Endometrial microvascular endothelial cells (primary cell): ENCODE measurements around the gene SH3BGRL3. TPM values are rescaled to one million over a fixed set of nuclear protein-coding genes. Genes with fewer than 3 reads are reported as not detected.
"Not testable (repeated sequence)": the region's sequence is repeated elsewhere in the genome, so short reads cannot be mapped to it uniquely, and the experiment has no call there.

Experiments
- in situ Hi-C: cut with HindIII; loops from 2 replicates; pipeline ENCODE4 v1.10.0; 2017; ENCODE audit warnings: low sequenced_read_pairs, low pct_unique_long_range_greater_than_20kb; ENCODE audit errors: inconsistent ontology term
- total RNA-seq: library from RNA; depleted of rRNA; stranded (reverse); fragments of >200 nt; gene quantifications from one replicate; pipeline ENCODE4 v1.2.3, GENCODE V29; 2015; ENCODE audit errors: inconsistent ontology term

Gene SH3BGRL3
- 165 TPM for total RNA-seq

DNA sequence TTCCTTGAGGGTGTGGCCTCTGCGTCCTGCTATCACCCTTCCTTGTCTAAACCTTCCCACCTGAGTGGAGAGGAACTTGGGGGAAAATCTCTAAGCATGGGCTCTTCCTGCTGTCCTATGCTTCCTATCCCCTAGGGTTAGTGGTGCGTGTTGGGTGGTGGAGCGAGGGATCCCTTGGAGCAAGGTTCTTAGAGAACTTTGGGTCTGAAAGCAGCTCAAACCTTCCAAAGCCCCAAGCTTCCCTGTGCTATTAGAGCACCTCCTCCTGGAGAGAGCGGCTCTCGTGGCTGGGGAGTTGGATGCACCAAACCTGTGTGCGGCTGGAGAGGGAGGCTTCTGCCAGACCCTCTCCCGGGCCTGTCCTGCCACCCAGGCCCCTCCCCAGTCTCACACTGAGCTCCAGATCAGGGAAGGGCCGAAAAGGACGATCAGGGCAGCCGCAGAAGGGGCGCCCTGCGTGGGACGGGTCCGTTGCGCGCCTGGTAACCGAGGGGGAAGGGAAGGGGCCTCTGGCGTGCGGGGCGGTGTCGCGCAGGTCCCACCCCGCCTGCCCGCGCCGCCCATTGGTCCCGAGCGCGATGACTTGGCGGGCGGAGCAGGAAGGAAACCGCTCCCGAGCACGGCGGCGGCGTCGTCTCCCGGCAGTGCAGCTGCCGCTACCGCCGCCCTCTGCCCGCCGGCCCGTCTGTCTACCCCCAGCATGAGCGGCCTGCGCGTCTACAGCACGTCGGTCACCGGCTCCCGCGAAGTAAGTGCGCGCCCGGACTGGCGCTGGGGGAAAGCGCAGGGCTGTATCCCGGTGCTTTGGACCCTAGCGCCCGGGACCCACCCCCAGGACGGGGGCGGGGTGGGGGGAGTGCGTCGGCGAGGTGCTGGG lies at the start of gene SH3BGRL3:
SH3BGRL3 (plus strand) TSS at position 631 of the 877 bp plus-strand sequence; CDS start at position 701, 70 bp downstream.
- in situ Hi-C loops = no loop called here

GRCh38 chr1:26230682-26231081 lies 49.2 kb upstream of the SH3BGRL3 start:
- in situ Hi-C loops = not testable (repeated sequence)

DNA sequence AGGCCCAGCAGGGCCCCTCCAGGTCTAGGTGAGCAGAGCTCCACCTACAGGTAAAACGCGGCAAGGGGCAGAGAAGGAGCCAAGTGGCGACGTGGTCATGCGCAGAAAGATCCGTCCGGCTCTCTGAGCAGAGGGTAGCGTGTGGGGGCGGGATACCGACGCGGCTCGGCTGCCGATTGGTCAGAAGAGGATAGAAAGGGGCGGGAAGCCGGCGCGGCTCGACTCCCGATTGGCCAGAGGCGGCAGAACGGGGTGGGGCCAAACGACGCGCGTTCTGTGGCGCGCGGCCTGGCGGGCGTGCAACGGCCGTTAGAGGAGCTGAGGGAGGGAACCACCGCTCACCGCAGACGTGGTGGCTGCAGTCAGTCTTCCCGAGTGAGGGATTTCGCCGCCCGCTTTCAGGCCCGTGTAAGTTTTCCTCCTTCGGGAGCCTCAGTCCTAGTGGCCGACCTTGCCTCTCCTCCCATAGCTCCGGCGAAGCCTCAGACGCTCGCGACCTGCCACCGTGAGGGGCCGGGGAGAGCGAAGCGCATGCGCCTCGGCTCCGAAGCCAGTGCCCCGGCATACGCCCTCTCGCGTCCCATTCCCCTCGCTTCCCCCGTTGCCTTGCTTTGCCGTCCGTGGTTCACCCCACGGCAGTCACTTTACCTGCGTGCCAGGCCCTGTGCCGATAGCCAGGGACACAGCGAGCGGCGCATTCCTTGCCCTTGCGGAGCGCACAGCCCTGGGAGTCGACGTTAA lies 45.8 kb upstream of the SH3BGRL3 start, which contains the start of gene CEP85:
CEP85 (plus strand) TSS at position 298 of the 741 bp plus-strand sequence. CDS start 5,584 bp downstream, outside the sequence.
- in situ Hi-C loops = no loop called here

GRCh38 chr1:26234644-26235370 lies 45.1 kb upstream of the SH3BGRL3 start:
- in situ Hi-C loops = no loop called here

- in situ Hi-C loops = no loop called here
Measured at GRCh38 chr1:26237230-26237966, 42.5 kb upstream of the SH3BGRL3 start.

- in situ Hi-C loops = no loop called here
Measured at GRCh38 chr1:26239936-26240335, 40.0 kb upstream of the SH3BGRL3 start.

DNA sequence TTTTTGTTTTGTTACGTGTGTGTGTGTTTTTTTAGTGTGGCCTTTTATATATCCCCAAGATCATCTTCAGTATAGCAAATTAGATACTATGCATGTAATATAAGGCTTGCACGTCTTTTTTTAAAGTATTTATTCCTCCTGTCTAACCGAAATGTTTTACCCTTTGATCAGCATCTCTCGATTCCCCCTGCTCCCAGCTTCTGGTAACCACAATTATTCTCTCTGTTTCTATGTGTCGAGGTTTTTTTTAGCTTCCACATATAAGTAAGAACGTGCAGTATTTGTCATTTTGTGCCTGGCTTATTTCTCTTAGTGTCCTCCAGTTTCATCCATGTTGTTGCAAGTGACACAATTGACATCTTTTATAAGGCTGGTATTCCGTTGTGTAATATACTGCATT lies 27.2 kb upstream of the SH3BGRL3 start:
- in situ Hi-C loops = no loop called here

DNA sequence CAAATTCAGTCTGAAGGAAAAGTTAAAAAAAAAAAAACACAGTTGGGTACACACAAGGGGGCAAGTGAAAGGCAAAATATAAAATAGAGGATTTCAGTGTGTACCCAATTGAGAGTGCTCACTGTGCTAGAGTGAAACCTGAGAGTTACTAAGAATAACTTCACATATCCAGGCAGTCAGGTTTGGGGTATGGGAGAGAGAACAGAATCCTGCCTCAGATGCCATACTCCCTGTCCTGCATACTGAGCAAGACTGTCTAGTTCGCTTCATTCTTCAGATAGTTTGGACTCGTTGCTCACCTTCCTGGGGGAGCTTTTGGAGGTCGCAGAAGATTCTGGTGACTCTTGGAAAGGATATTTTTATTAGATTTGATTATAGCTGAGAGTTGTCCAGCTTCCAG lies 25.5 kb upstream of the SH3BGRL3 start:
- in situ Hi-C loops = no loop called here

DNA sequence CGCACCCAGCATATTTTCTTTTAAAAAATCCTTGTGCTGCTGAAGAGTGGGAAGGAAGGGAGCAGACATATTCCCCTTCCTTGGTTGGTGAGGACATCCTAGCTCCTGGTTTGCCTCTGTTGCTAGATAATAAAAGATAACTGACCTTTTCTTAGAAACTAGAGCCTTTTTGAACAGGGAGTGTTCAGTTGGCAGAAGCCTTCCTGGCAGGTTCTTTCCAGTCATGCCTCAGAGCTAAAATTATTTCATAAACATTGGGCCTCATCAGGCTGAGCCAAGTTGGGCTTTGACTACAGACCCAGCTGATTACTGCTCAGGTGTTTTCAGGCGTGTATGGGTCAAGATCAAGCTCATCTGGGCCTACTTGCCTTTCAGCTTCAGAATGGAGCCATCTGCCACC lies 22.7 kb upstream of the SH3BGRL3 start:
- in situ Hi-C loops = no loop called here

DNA sequence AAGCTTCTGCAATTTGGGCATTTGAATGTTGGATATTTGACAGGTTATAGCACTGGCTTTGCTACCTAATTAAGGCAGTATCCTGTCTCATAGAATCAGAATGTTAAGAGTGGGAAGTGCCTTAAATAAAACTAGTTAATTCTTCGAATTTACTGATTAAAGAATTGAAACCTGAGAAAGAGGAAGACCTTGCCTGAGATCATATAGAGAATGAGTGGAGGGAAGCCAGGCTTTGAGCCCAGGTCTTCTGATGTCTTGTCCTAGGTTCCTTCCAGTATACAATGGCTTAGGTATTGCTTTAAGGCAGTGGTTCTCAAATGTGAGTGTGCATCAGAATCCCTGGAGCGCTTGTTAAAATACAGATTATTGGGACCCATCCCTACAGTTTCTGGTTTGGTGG lies 20.9 kb upstream of the SH3BGRL3 start:
- in situ Hi-C loops = no loop called here

DNA sequence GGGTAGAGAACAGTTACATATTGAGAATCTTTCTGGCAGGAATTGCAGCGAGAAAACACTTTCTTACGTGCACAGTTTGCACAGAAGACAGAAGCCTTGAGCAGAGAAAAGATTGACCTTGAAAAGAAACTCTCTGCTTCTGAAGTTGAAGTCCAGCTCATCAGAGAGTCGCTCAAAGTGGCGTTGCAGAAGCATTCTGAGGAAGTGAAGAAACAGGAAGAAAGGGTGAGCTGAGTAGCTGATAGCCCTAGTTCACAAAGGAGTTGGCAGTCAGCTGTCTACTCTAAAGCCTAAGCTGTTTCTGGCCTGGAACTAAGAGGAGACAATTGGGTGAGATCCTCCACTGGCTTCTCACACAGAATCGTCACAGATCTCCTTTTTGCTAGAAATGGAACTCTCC lies 20.3 kb upstream of the SH3BGRL3 start:
- in situ Hi-C loops = no loop called here

DNA sequence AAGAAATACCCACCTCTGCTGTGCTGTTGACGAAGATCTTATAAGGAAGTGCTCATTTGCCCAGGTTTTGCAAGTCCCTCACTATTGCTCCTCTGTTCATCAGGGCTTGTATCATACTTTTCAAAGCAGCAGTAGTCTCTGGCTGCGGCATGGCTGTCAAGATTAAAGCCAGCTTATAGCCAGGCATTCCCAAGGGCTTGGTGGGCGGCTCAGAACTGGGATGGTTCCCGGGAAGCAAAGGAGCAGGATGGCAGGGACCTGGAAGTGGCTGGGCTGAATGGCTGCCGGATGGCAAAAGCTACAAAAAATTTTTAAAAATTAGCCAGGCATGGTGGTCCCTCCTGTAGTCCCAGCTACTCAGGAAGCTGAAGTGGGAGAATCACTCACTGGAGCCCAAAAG lies 16.7 kb upstream of the SH3BGRL3 start:
- in situ Hi-C loops = no loop called here

GRCh38 chr1:26265405-26265804 lies 14.5 kb upstream of the SH3BGRL3 start:
- in situ Hi-C loops = no loop called here

DNA sequence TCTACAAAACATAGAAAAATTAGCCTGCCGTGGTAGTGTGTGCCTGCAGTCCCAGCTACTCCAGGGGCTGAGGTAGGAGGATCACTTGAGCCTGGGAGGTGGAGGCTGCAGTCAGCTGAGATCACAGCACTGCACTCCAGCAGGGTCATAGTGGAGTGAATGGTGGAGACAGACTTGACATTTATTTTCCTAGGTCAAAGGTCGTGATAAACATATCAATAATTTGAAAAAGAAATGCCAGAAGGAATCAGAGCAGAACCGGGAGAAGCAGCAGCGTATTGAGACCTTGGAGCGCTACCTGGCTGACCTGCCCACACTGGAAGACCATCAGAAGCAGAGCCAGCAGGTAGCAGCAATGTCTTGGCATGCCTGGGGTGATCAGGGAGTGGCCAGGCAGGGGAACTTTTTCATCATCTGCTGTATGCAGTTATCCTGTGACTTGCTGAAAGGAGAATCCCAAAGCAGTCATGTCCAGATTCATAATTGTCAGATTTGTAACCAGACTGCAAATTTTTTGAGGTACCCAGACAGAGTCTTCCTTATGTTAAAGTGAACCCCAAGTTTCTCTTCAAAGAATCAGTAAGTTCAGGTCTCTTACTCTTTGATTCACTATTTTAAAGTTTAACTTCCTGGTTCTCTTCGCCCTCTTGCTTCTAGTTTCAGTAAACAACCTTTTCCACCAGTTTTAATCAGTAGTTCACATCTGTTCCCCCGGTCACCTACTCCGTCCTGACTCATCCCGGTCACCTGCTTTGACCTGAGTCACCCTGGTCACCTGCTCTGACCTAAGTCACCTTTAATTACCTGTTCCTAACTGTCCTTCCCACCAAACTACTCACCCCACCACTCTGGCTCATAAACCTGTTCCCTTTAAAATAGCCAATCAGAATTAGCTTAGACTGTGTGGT lies 11.3 kb upstream of the SH3BGRL3 start:
- in situ Hi-C loops = no loop called here

DNA sequence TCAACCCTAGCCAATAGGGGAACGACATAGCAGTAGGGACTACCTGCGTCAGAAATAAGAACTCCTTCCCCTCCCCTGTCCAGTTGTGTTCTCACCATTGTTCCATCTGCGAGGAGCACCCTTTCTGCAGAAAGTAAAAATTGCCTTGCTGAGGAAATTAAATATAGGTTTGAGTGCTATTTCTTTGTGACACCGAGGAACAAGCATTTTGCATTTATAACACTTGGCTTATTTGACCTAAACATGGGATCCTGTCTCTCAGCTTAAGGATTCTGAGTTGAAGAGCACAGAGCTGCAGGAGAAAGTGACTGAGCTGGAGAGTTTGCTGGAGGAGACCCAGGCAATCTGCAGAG lies 10.7 kb upstream of the SH3BGRL3 start:
- in situ Hi-C loops = no loop called here

- in situ Hi-C loops = no loop called here
Measured at GRCh38 chr1:26274801-26275425, 5.0 kb upstream of the SH3BGRL3 start.
